HEK293 (cell line): Measurements from ENCODE around the gene BRF1.

Experiments
- CTCF ChIA-PET: fragments of 350-600 bp; formaldehyde crosslinking; extraction: SDS; loops from one replicate; lab custom pipeline; 2021; ENCODE audit warnings: antibody characterized with exemption; lab: Yijun Ruan, JAX
- POLR2A ChIA-PET: fragments of 300-600 bp; formaldehyde crosslinking; extraction: SDS; loops from one replicate; lab custom pipeline; 2020; ENCODE audit warnings: antibody characterized with exemption, inconsistent platforms; lab: Yijun Ruan, JAX
- H3K27ac ChIP-seq: fragments of 200-500 bp; sonication (Bioruptor generic); 2 replicates; pipeline ENCODE4 v1.5.1; 2014; ENCODE audit warnings: low read depth, low read length, control low read depth, inconsistent platforms; ENCODE audit errors: extremely low read depth
- H3K36me3 ChIP-seq, 2 experiments: fragments of 200-500 bp in 1 of 2; sonication (Bioruptor generic) in 1 of 2; 1 replicate in 1 of 2; 2 replicates in 1 of 2; pipeline ENCODE4 v1.5.1; 2014 to 2017; ENCODE audit warnings: inconsistent platforms in 2 of 2, low read length in 2 of 2; ENCODE audit not compliant: control insufficient read depth in 2 of 2, insufficient read depth in 1 of 2
- H3K4me1 ChIP-seq: fragments of 200-500 bp; sonication (Bioruptor generic); 2 replicates; pipeline ENCODE4 v1.5.1; 2014; ENCODE audit warnings: mild to moderate bottlenecking, low read length, inconsistent platforms; ENCODE audit not compliant: control insufficient read depth, insufficient read depth
- H3K4me3 ChIP-seq: 2 replicates; pipeline ENCODE4 v1.5.1; 2011; ENCODE audit warnings: low read depth, mild to moderate bottlenecking, control low read depth, low read length, moderate library complexity
- H3K9me3 ChIP-seq: fragments of 200-500 bp; sonication (Bioruptor generic); 2 replicates; pipeline ENCODE4 v1.5.1; 2014; ENCODE audit warnings: low read depth, low read length, inconsistent platforms; ENCODE audit not compliant: control insufficient read depth, insufficient read depth
- EGR2 ChIP-seq: fragments of 450-650 bp; formaldehyde crosslinking; IDR thresholded peaks from 2 replicates; pipeline ENCODE4 v1.5.1; 2016; ENCODE audit warnings: low read depth, missing biosample characterization, missing genetic modification characterization
- GLIS1 ChIP-seq: fragments of 450-650 bp; formaldehyde crosslinking; IDR thresholded peaks from 2 replicates; pipeline ENCODE4 v1.5.1; 2016; ENCODE audit warnings: missing biosample characterization, missing genetic modification characterization
- KLF16 ChIP-seq: fragments of 450-650 bp; formaldehyde crosslinking; IDR thresholded peaks from 2 replicates; pipeline ENCODE4 v1.5.1; 2017; ENCODE audit warnings: missing biosample characterization, missing genetic modification characterization
- TRIM28 ChIP-seq: IDR thresholded peaks from 2 replicates; pipeline ENCODE4 v1.6.1; 2011; ENCODE audit warnings: low read length, control low read depth, borderline replicate concordance
- WT1 ChIP-seq: fragments of 450-650 bp; formaldehyde crosslinking; IDR thresholded peaks from 2 replicates; pipeline ENCODE4 v1.5.1; 2016; ENCODE audit warnings: missing biosample characterization, missing genetic modification characterization
- ZBTB1 ChIP-seq: fragments of 450-650 bp; formaldehyde crosslinking; IDR thresholded peaks from 2 replicates; pipeline ENCODE4 v1.5.1; 2016; ENCODE audit warnings: missing biosample characterization, missing genetic modification characterization
- ZBTB48 ChIP-seq: fragments of 450-650 bp; formaldehyde crosslinking; IDR thresholded peaks from 2 replicates; pipeline ENCODE4 v1.5.1; 2016; ENCODE audit warnings: missing biosample characterization, missing genetic modification characterization
- ZBTB8A ChIP-seq: fragments of 450-650 bp; formaldehyde crosslinking; IDR thresholded peaks from 2 replicates; pipeline ENCODE4 v1.5.1; 2016; ENCODE audit warnings: missing biosample characterization, missing genetic modification characterization
- ZFHX2 ChIP-seq: fragments of 450-650 bp; formaldehyde crosslinking; conservative IDR thresholded peaks from 2 replicates; pipeline ENCODE4 v1.5.1; 2016; ENCODE audit warnings: missing biosample characterization, missing genetic modification characterization
- ZNF10 ChIP-seq: fragments of 450-650 bp; formaldehyde crosslinking; IDR thresholded peaks from 2 replicates; pipeline ENCODE4 v1.5.1; 2017; ENCODE audit warnings: missing biosample characterization, missing genetic modification characterization
- ZNF132 ChIP-seq: fragments of 450-650 bp; formaldehyde crosslinking; IDR thresholded peaks from 2 replicates; pipeline ENCODE4 v1.5.1; 2017; ENCODE audit warnings: missing biosample characterization, missing genetic modification characterization, borderline replicate concordance
- ZNF23 ChIP-seq: fragments of 450-650 bp; formaldehyde crosslinking; IDR thresholded peaks from 2 replicates; pipeline ENCODE4 v1.5.1; 2016; ENCODE audit warnings: missing biosample characterization, missing genetic modification characterization, borderline replicate concordance
- ZNF248 ChIP-seq: fragments of 450-650 bp; formaldehyde crosslinking; IDR thresholded peaks from 2 replicates; pipeline ENCODE4 v1.5.1; 2017; ENCODE audit warnings: missing biosample characterization, missing genetic modification characterization
- ZNF341 ChIP-seq: fragments of 450-650 bp; formaldehyde crosslinking; IDR thresholded peaks from 2 replicates; pipeline ENCODE4; 2016; ENCODE audit warnings: low read depth, missing biosample characterization, missing genetic modification characterization
- ZNF423 ChIP-seq: fragments of 450-650 bp; formaldehyde crosslinking; IDR thresholded peaks from 2 replicates; pipeline ENCODE4 v1.5.1; 2016; ENCODE audit warnings: missing biosample characterization, missing genetic modification characterization
- ZNF510 ChIP-seq: fragments of 450-650 bp; formaldehyde crosslinking; IDR thresholded peaks from 2 replicates; pipeline ENCODE4 v1.5.1; 2018; ENCODE audit warnings: mild to moderate bottlenecking, missing genetic modification characterization, missing biosample characterization; ENCODE audit not compliant: insufficient replicate concordance
- ZNF560 ChIP-seq: fragments of 450-650 bp; formaldehyde crosslinking; IDR thresholded peaks from 2 replicates; pipeline ENCODE4 v1.5.1; 2017; ENCODE audit warnings: missing biosample characterization, missing genetic modification characterization, borderline replicate concordance
- ZNF561 ChIP-seq: fragments of 450-650 bp; IDR thresholded peaks from 2 replicates; pipeline ENCODE4 v1.5.1; 2018; ENCODE audit warnings: missing biosample characterization, missing genetic modification characterization, borderline replicate concordance
- ZNF596 ChIP-seq: fragments of 450-650 bp; IDR thresholded peaks from 2 replicates; pipeline ENCODE4 v1.5.0; 2018; ENCODE audit warnings: missing biosample characterization, mild to moderate bottlenecking, missing genetic modification characterization, moderate library complexity
- ZNF600 ChIP-seq: fragments of 450-650 bp; formaldehyde crosslinking; IDR thresholded peaks from 2 replicates; pipeline ENCODE4 v1.5.1; 2016; ENCODE audit warnings: missing biosample characterization, missing genetic modification characterization
- ZNF645 ChIP-seq: fragments of 450-650 bp; formaldehyde crosslinking; IDR thresholded peaks from 2 replicates; pipeline ENCODE4; 2016; ENCODE audit warnings: missing biosample characterization, missing genetic modification characterization
- ZNF654 ChIP-seq: fragments of 450-650 bp; formaldehyde crosslinking; IDR thresholded peaks from 2 replicates; pipeline ENCODE4 v1.5.1; 2016; ENCODE audit warnings: low read depth, missing biosample characterization, missing genetic modification characterization
- ZNF701 ChIP-seq: fragments of 450-650 bp; formaldehyde crosslinking; IDR thresholded peaks from 2 replicates; pipeline ENCODE4 v1.5.1; 2016; ENCODE audit warnings: missing biosample characterization, missing genetic modification characterization
- ZNF792 ChIP-seq: fragments of 450-650 bp; formaldehyde crosslinking; IDR thresholded peaks from 2 replicates; pipeline ENCODE4 v1.5.1; 2016; ENCODE audit warnings: missing biosample characterization, missing genetic modification characterization
- TF ChIP-seq, protein P1 (sequence below): fragments of 450-650 bp; formaldehyde crosslinking; IDR thresholded peaks from 2 replicates; pipeline ENCODE4 v1.5.1; 2017; ENCODE audit warnings: missing biosample characterization, missing genetic modification characterization
- TF ChIP-seq, protein P2 (sequence below): fragments of 450-650 bp; formaldehyde crosslinking; IDR thresholded peaks from 2 replicates; pipeline ENCODE4 v1.5.1; 2016; ENCODE audit warnings: missing biosample characterization, missing genetic modification characterization

The BRF1 gene

DNA sequence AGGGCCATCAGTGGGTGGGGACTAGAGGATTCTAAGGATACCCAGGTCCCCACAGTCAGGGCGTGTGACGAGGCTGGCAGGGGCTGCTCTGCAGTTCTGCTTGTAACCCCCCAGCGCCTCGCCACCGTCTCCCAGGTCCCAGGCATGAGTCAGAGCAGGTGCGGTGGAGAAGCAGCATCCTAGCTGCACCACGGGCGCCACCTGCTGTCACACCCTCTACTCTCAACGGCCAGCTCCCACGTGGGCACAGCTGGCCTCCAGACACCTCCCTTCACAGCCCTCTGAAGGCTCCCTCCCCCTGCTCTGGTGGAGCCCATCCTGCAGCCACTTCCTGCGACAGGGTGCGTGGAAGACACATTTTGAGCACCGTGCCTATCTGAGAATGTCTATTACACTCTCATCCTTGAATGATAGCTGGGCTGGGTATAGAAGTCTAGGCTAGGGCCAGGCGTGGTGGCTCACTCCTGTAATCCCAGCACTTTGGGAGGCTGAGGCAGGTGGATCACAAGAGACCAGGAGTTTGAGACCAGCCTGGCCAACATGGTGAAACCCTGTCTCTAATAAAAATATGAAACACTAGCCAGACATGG lies 112.8 kb downstream of the BRF1 start:
- Histone ChIP-seq H3K36me3 (no peaks in the 10 kb centered on the region), H3K4me3 (no peak overlapping the region), H3K9me3 (no peaks in the 10 kb centered on the region), H3K27ac (no peak overlapping the region), H3K4me1 (no peaks in the 10 kb centered on the region)
- TF ChIP-seq ZBTB1 (tag by site-specific recombination) (no peak), ZNF654 (tag by site-specific recombination) (peak; percentile 40), TRIM28 (peak; percentile 85; the same call in 1 of the 2 replicates)
- ChIA-PET POLR2A (no interaction called here), CTCF (interaction anchor here (0.5 to 1.7 kb wide), 5 partner anchors 15 to 341 kb away, joined by 3 to 5 read pairs (median 3); no protein-coding TSS in a partner anchor)

- CTCF ChIA-PET: interaction anchor here (0.6 to 0.9 kb wide), 2 partner anchors 124 to 291 kb away, joined by 3 to 5 read pairs; no protein-coding TSS in a partner anchor
- POLR2A ChIA-PET: no interaction called here
- no peak overlapping the region for H3K4me3 ChIP-seq
These were observed 113.7 kb downstream of the BRF1 start for GRCh38 chr14:105187116-105187515.

More at GRCh38 chr14:105187116-105187515, 113.7 kb downstream of the BRF1 start:
- TF ChIP-seq ZNF510 (tag by site-specific recombination) (no peak), EGR2 (0 out of 2 replicates have a peak, but pooled peaks have one; percentile 15), ZNF423 (tag by site-specific recombination) (no peak), ZBTB48 (tag by site-specific recombination) (no peak), ZNF23 (no peak), ZNF600 (tag by site-specific recombination) (peak; percentile 24; the same call in 1 of the 2 replicates), WT1 (tag by site-specific recombination) (no peak), ZFHX2 (tag by site-specific recombination) (peak; percentile 60), KLF16 (tag by site-specific recombination) (no peak), ZNF560 (tag by site-specific recombination) (no peak), ZNF645 (no peak), ZNF341 (tag by site-specific recombination) (no peak), ZNF10 (no peak), ZNF596 (no peak), ZNF701 (tag by site-specific recombination) (no peak), ZBTB8A (peak; percentile 13; the same call in 1 of the 2 replicates), GLIS1 (tag by site-specific recombination) (peak; percentile 30; the same call in 1 of the 2 replicates), ZNF248 (tag by site-specific recombination) (no peak), ZNF132 (tag by site-specific recombination) (no peak), ZNF792 (tag by site-specific recombination) (no peak), ZNF561 (tag by site-specific recombination) (no peak)
- TF ChIP-seq, protein P1, sequence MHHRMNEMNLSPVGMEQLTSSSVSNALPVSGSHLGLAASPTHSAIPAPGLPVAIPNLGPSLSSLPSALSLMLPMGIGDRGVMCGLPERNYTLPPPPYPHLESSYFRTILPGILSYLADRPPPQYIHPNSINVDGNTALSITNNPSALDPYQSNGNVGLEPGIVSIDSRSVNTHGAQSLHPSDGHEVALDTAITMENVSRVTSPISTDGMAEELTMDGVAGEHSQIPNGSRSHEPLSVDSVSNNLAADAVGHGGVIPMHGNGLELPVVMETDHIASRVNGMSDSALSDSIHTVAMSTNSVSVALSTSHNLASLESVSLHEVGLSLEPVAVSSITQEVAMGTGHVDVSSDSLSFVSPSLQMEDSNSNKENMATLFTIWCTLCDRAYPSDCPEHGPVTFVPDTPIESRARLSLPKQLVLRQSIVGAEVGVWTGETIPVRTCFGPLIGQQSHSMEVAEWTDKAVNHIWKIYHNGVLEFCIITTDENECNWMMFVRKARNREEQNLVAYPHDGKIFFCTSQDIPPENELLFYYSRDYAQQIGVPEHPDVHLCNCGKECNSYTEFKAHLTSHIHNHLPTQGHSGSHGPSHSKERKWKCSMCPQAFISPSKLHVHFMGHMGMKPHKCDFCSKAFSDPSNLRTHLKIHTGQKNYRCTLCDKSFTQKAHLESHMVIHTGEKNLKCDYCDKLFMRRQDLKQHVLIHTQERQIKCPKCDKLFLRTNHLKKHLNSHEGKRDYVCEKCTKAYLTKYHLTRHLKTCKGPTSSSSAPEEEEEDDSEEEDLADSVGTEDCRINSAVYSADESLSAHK (tag by site-specific recombination): peak; percentile 52; the same call in 1 of the 2 replicates
- TF ChIP-seq, protein P2, sequence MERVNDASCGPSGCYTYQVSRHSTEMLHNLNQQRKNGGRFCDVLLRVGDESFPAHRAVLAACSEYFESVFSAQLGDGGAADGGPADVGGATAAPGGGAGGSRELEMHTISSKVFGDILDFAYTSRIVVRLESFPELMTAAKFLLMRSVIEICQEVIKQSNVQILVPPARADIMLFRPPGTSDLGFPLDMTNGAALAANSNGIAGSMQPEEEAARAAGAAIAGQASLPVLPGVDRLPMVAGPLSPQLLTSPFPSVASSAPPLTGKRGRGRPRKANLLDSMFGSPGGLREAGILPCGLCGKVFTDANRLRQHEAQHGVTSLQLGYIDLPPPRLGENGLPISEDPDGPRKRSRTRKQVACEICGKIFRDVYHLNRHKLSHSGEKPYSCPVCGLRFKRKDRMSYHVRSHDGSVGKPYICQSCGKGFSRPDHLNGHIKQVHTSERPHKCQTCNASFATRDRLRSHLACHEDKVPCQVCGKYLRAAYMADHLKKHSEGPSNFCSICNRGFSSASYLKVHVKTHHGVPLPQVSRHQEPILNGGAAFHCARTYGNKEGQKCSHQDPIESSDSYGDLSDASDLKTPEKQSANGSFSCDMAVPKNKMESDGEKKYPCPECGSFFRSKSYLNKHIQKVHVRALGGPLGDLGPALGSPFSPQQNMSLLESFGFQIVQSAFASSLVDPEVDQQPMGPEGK (tag by site-specific recombination): 0 out of 2 replicates have a peak, but pooled peaks have one; percentile 25
- Histone ChIP-seq H3K9me3 (no peaks in the 10 kb centered on the region), H3K27ac (no peak overlapping the region), H3K4me1 (no peaks in the 10 kb centered on the region), H3K36me3 (no peaks in the 10 kb centered on the region)
